ENCODE results near the gene CORO2B.
"Not testable (repeated sequence)": the region's sequence is repeated elsewhere in the genome, so short reads cannot be mapped to it uniquely, and the experiment has no call there.

The CORO2B gene

DNA sequence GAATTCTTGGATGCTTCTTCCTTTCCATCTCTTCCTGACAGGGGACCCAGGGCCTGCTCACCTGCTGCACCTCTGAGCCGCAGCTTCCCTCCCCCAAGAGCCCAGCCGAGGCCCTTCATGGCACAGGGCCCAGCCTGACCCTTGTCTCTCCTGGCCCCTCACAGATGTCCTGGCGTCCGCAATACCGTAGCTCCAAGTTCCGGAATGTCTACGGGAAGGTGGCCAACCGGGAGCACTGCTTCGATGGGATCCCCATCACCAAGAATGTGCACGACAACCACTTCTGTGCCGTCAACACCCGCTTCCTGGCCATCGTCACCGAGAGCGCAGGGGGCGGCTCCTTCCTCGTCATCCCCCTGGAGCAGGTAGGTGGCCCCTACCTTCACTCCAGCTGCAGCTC, 66.2 kb downstream of the CORO2B start:
- Histone ChIP-seq H3K4me2 (ENCODE audit: low read depth, low read length, poor library complexity, severe bottlenecking) (no peak overlapping the region), H3K36me3 (ENCODE audit: low read length) (no peaks in the 10 kb centered on the region), H3K27me3 (ENCODE audit: low read length) (no peaks in the 10 kb centered on the region), H2AFZ (ENCODE audit: low read depth, low read length, severe bottlenecking) (no peak overlapping the region), H3K9me2 (replicated peaks; ENCODE audit: insufficient read depth, low read length) (no peaks in the 10 kb centered on the region), H3F3A (ENCODE audit: insufficient read depth) (no peaks in the 10 kb centered on the region), H3K4me3 (ENCODE audit: insufficient read depth, low read length, poor library complexity, severe bottlenecking) (no peak overlapping the region), H3K27ac (ENCODE audit: low read depth, low read length) (no peak overlapping the region), H3K9ac (ENCODE audit: low read length) (no peak overlapping the region), H4K20me1 (ENCODE audit: low read depth, low read length) (no peaks in the 10 kb centered on the region), H3K9me3 (ENCODE audit: insufficient read depth, low read length) (no peaks in the 10 kb centered on the region), H3K79me2 (ENCODE audit: insufficient read depth, low read length) (no peaks in the 10 kb centered on the region)
- no peak for TF ChIP-seq EZH2phosphoT487 (conservative IDR thresholded peaks at IDR 0.05; ENCODE audit: low read length)
- TF ChIP-seq, protein P1, sequence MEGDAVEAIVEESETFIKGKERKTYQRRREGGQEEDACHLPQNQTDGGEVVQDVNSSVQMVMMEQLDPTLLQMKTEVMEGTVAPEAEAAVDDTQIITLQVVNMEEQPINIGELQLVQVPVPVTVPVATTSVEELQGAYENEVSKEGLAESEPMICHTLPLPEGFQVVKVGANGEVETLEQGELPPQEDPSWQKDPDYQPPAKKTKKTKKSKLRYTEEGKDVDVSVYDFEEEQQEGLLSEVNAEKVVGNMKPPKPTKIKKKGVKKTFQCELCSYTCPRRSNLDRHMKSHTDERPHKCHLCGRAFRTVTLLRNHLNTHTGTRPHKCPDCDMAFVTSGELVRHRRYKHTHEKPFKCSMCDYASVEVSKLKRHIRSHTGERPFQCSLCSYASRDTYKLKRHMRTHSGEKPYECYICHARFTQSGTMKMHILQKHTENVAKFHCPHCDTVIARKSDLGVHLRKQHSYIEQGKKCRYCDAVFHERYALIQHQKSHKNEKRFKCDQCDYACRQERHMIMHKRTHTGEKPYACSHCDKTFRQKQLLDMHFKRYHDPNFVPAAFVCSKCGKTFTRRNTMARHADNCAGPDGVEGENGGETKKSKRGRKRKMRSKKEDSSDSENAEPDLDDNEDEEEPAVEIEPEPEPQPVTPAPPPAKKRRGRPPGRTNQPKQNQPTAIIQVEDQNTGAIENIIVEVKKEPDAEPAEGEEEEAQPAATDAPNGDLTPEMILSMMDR (IDR thresholded peaks at IDR 0.05; ENCODE audit: insufficient read depth, low read length, poor library complexity, severe bottlenecking), result no peak

DNA sequence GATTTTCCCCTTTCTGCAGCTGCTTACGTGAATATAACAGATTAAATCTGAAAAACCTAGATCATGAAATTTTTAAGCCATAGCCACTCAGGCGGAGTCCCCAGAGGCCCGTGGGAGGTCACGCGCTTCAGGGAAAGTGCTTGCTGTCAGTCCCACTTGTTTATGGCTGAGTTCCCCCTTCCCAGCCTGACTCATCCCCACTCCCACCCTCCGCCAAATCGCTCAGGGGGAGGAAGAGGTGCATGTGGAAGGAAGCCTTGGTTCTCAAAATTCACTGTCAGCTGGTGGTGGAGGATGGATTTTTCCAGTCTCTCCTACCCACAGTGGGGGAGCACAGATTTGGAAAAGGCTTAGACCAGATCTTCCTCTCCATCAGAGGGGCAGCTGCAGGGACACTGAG, 67.4 kb downstream of the CORO2B start:
- H3K4me3 ChIP-seq (ENCODE audit: insufficient read depth, low read length, poor library complexity, severe bottlenecking), result no peak overlapping the region
- no peaks in the 10 kb centered on the region for H3K9me3 ChIP-seq (ENCODE audit: insufficient read depth, low read length)
- no peak overlapping the region for H3K4me2 ChIP-seq (ENCODE audit: low read depth, low read length, poor library complexity, severe bottlenecking)
- no peak overlapping the region for H3K27ac ChIP-seq (ENCODE audit: low read depth, low read length)
- no peak for TF ChIP-seq EZH2phosphoT487 (conservative IDR thresholded peaks at IDR 0.05; ENCODE audit: low read length)
- TF ChIP-seq, protein P1 (IDR thresholded peaks at IDR 0.05; ENCODE audit: insufficient read depth, low read length, poor library complexity, severe bottlenecking), result no peak
- H2AFZ ChIP-seq (ENCODE audit: low read depth, low read length, severe bottlenecking), result no peak overlapping the region
- no peaks in the 10 kb centered on the region for H3K79me2 ChIP-seq (ENCODE audit: insufficient read depth, low read length)
- H3K27me3 ChIP-seq (ENCODE audit: low read length), result no peaks in the 10 kb centered on the region
- no peaks in the 10 kb centered on the region for H4K20me1 ChIP-seq (ENCODE audit: low read depth, low read length)
- H3K9me2 ChIP-seq (replicated peaks; ENCODE audit: insufficient read depth, low read length), result no peaks in the 10 kb centered on the region
- H3K36me3 ChIP-seq (ENCODE audit: low read length), result no peaks in the 10 kb centered on the region
- no peaks in the 10 kb centered on the region for H3F3A ChIP-seq (ENCODE audit: insufficient read depth)
- H3K9ac ChIP-seq (ENCODE audit: low read length), result no peak overlapping the region

DNA sequence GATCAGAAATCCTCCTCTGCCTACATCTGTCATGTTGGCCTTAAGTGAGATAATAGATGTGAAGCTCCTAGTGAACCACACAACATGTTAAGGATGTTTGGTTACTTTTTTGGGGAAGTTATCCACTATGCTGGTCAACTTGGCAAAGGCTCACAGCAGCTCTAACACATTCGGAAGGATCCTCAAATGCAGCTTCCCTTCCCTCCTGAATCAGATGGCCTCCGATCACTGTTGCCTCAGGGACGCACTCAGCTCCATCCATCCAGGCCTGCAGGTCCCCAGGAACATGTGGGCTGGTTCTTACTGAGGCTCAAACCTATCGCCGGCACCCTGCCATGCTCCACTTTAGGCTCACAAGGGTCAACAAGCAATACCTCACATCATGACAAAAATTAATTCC, 67.9 kb downstream of the CORO2B start:
- H4K20me1 ChIP-seq (ENCODE audit: low read depth, low read length), result no peaks in the 10 kb centered on the region
- no peak overlapping the region for H3K4me3 ChIP-seq (ENCODE audit: insufficient read depth, low read length, poor library complexity, severe bottlenecking)
- H3K9me2 ChIP-seq (replicated peaks; ENCODE audit: insufficient read depth, low read length), result no peaks in the 10 kb centered on the region
- no peaks in the 10 kb centered on the region for H3K36me3 ChIP-seq (ENCODE audit: low read length)
- H3K27ac ChIP-seq (ENCODE audit: low read depth, low read length), result no peak overlapping the region
- no peaks in the 10 kb centered on the region for H3K9me3 ChIP-seq (ENCODE audit: insufficient read depth, low read length)
- no peak overlapping the region for H3K4me2 ChIP-seq (ENCODE audit: low read depth, low read length, poor library complexity, severe bottlenecking)
- H3K27me3 ChIP-seq (ENCODE audit: low read length), result no peaks in the 10 kb centered on the region
- TF ChIP-seq, protein P1 (IDR thresholded peaks at IDR 0.05; ENCODE audit: insufficient read depth, low read length, poor library complexity, severe bottlenecking), result no peak
- no peak for TF ChIP-seq EZH2phosphoT487 (conservative IDR thresholded peaks at IDR 0.05; ENCODE audit: low read length)
- no peaks in the 10 kb centered on the region for H3K79me2 ChIP-seq (ENCODE audit: insufficient read depth, low read length)
- no peak overlapping the region for H2AFZ ChIP-seq (ENCODE audit: low read depth, low read length, severe bottlenecking)
- H3F3A ChIP-seq (ENCODE audit: insufficient read depth), result no peaks in the 10 kb centered on the region
- H3K9ac ChIP-seq (ENCODE audit: low read length), result no peak overlapping the region

DNA sequence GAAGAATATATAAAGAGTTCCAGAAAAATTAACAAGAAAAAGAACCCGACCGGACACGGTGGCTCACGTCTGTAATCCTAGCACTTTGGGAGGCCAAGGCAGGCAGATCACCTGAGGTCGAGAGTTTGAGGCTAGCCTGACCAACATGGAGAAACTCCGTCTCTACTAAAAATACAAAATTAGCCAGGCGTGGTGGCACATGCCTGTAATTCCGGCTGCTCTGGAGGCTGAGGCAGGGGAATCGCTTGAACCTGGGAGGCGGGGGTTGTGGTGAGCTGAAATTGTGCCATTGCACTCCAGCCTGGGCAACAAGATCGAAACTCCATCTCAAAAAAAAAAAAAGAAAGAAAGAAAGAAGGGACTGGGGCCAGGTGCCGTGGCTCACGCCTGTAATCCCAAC, 68.6 kb downstream of the CORO2B start:
- not testable (repeated sequence) for H2AFZ ChIP-seq (ENCODE audit: low read depth, low read length, severe bottlenecking); H3K27ac ChIP-seq (ENCODE audit: low read depth, low read length); H3K9me2 ChIP-seq (replicated peaks; ENCODE audit: insufficient read depth, low read length); H3K27me3 ChIP-seq (ENCODE audit: low read length); H3K36me3 ChIP-seq (ENCODE audit: low read length); H3K79me2 ChIP-seq (ENCODE audit: insufficient read depth, low read length); H3K4me3 ChIP-seq (ENCODE audit: insufficient read depth, low read length, poor library complexity, severe bottlenecking); H3K9me3 ChIP-seq (ENCODE audit: insufficient read depth, low read length); H3F3A ChIP-seq (ENCODE audit: insufficient read depth); H3K9ac ChIP-seq (ENCODE audit: low read length); H3K4me2 ChIP-seq (ENCODE audit: low read depth, low read length, poor library complexity, severe bottlenecking); H4K20me1 ChIP-seq (ENCODE audit: low read depth, low read length)
